GM12891 (cell line): ENCODE measurements around the gene CNDP2.
"Not testable (repeated sequence)": the region's sequence is repeated elsewhere in the genome, so short reads cannot be mapped to it uniquely, and the experiment has no call there.

ENCODE experiments used
- POLR2A ChIP-seq: IDR thresholded peaks from 2 replicates; pipeline ENCODE4 v1.6.1; 2011; ENCODE audit warnings: low read depth, low read length, control low read depth
- TAF1 ChIP-seq: IDR thresholded peaks from 2 replicates; pipeline ENCODE4 v1.6.1; 2011; ENCODE audit warnings: low read depth, low read length, control low read depth

GRCh38 chr18:74500774-74501173 is 4.6 kb downstream of the CNDP2 start:
- not testable (repeated sequence) for TF ChIP-seq TAF1, POLR2A
